Kidney (tissue), 14 donors: ENCODE results near the gene CDK14. TPM values are rescaled to one million over a fixed set of nuclear protein-coding genes. Genes with fewer than 3 reads are reported as not detected.
A peak's percentile ranks its signal among the peaks of the same experiment; 100 is the strongest.

Experiments
- DNase-seq, 5 donors: peaks; one replicate each; pipeline ENCODE4 v3.0.0-alpha.2; 2013 to 2020
- FAIRE-seq: peaks from 2 replicates; lab custom pipeline; 2012; peaks lifted over from hg19 to GRCh38; lab: Jason Lieb, UNC
- H3K27ac ChIP-seq, 2 donors: one replicate each; pipeline ENCODE4 v1.7.0; 2013; ENCODE audit warnings: low read depth in 2 of 2, low read length in 2 of 2, inconsistent platforms in 1 of 2
- H3K27me3 ChIP-seq: one replicate; pipeline ENCODE4 v1.7.1; 2013; ENCODE audit warnings: low read length, inconsistent platforms; ENCODE audit not compliant: control insufficient read depth, insufficient read depth
- H3K36me3 ChIP-seq, 3 donors: one replicate each; pipeline versions ENCODE4 v1.7.0 to v1.7.1; 2013; ENCODE audit warnings: low read length in 3 of 3, control low read depth in 1 of 3, inconsistent platforms in 1 of 3; ENCODE audit not compliant: insufficient read depth in 3 of 3, control insufficient read depth in 2 of 3
- H3K4me1 ChIP-seq, 3 donors: one replicate each; pipeline versions ENCODE4 v1.7.0 to v1.7.1; 2013; ENCODE audit warnings: low read length in 3 of 3, inconsistent platforms in 1 of 3, low read depth in 1 of 3; ENCODE audit not compliant: control insufficient read depth in 2 of 3, insufficient read depth in 2 of 3
- H3K4me3 ChIP-seq, 3 donors: one replicate each; pipeline versions ENCODE4 v1.7.0 to v1.8.1; 2013; ENCODE audit warnings: low read length in 3 of 3, control low read depth in 1 of 3, inconsistent platforms in 1 of 3
- H3K9ac ChIP-seq, 3 donors: one replicate each; pipeline versions ENCODE4 v1.7.0 to v1.7.1; 2013; ENCODE audit warnings: low read length in 3 of 3, control low read depth in 1 of 3, inconsistent platforms in 1 of 3
- H3K9me3 ChIP-seq, 3 donors: one replicate each; pipeline versions ENCODE4 v1.7.0 to v1.7.1; 2013; ENCODE audit warnings: low read length in 3 of 3, control low read depth in 1 of 3, inconsistent platforms in 1 of 3; ENCODE audit not compliant: control insufficient read depth in 2 of 3, insufficient read depth in 1 of 3
- CTCF ChIP-seq: IDR thresholded peaks from 3 replicates; pipeline ENCODE4 v1.5.1; 2012; ENCODE audit warnings: mild to moderate bottlenecking, moderate library complexity, borderline replicate concordance; ENCODE audit not compliant: insufficient read depth; ENCODE audit errors: extremely low read depth
- intact Hi-C: fragments of 100-400 bp; cut with DNase I; formaldehyde crosslinking; loops from one replicate; pipeline ENCODE4 v1.11.1; 2022
- polyA plus RNA-seq: library from polyadenylated mRNA; stranded (reverse); fragments of 350-450 nt; fragmentation: Illumina TruSeq; extraction: RNeasy Lipid Tissue Mini Kit (QIAGEN cat#74804); gene quantifications from one replicate; pipeline ENCODE4 v1.2.3, GENCODE V29; 2014; ENCODE audit warnings: low read depth, low replicate concordance; ENCODE audit not compliant: insufficient read depth
- total RNA-seq: library from RNA; stranded (reverse); fragmentation: NEBNext Ultra II Directional; extraction: Animal tissue kit (Norgen Biotek cat#: 25700); gene quantifications from one replicate; pipeline ENCODE4 v1.2.1, GENCODE V29; 2021
- donor health status: control.
- donor health status: control.
- donor health status: control.
- donor health status: control.
- donor health status: control.
- donor health status: DM: yes; HTN: yes; CAD: no.
- donor health status: Normal renal cell carcinoma (clear cell type).

The CDK14 gene
- total and polyA plus RNA-seq, 2 donors from 2014 or later = 11.9 to 33.9 TPM

- H3K9ac ChIP-seq = no peak overlapping the region
- H3K4me3 ChIP-seq = no peak overlapping the region
- no peak for TF ChIP-seq CTCF
- H3K9me3 ChIP-seq = no peaks in the 10 kb centered on the region
- intact Hi-C loops = no loop called here
- no peak for FAIRE-seq
- no peaks in the 10 kb centered on the region for H3K36me3 ChIP-seq
- no peaks in the 10 kb centered on the region for H3K4me1 ChIP-seq
- DNase-seq = no peak
- no peaks in the 10 kb centered on the region for H3K27me3 ChIP-seq
- no peak overlapping the region for H3K27ac ChIP-seq
These were observed 81.6 kb downstream of the CDK14 start for GRCh38 chr7:90677486-90678404.

GRCh38 chr7:90678986-90679385, 82.9 kb downstream of the CDK14 start:
- intact Hi-C loops = no loop called here
- Histone ChIP-seq H3K9ac (no peak overlapping the region), H3K27me3 (no peaks in the 10 kb centered on the region), H3K9me3 (no peaks in the 10 kb centered on the region), H3K4me1 (no peaks in the 10 kb centered on the region), H3K36me3 (no peaks in the 10 kb centered on the region), H3K27ac (no peak overlapping the region), H3K4me3 (no peak overlapping the region)
- DNase-seq (peak in 2 of 5 donors; percentile 25 to 30), FAIRE-seq (no peak)
- no peak for TF ChIP-seq CTCF

GRCh38 chr7:90680484-90680883, 84.4 kb downstream of the CDK14 start:
- Histone ChIP-seq H3K36me3 (no peaks in the 10 kb centered on the region), H3K9ac (no peak overlapping the region), H3K9me3 (no peaks in the 10 kb centered on the region), H3K4me3 (no peak overlapping the region), H3K27me3 (no peaks in the 10 kb centered on the region), H3K27ac (no peak overlapping the region), H3K4me1 (no peaks in the 10 kb centered on the region)
- DNase-seq (no peak), FAIRE-seq (no peak)
- intact Hi-C loops = no loop called here
- no peak for TF ChIP-seq CTCF
